ENCODE data around the gene OPTN.

- TF ChIP-seq, protein P1, sequence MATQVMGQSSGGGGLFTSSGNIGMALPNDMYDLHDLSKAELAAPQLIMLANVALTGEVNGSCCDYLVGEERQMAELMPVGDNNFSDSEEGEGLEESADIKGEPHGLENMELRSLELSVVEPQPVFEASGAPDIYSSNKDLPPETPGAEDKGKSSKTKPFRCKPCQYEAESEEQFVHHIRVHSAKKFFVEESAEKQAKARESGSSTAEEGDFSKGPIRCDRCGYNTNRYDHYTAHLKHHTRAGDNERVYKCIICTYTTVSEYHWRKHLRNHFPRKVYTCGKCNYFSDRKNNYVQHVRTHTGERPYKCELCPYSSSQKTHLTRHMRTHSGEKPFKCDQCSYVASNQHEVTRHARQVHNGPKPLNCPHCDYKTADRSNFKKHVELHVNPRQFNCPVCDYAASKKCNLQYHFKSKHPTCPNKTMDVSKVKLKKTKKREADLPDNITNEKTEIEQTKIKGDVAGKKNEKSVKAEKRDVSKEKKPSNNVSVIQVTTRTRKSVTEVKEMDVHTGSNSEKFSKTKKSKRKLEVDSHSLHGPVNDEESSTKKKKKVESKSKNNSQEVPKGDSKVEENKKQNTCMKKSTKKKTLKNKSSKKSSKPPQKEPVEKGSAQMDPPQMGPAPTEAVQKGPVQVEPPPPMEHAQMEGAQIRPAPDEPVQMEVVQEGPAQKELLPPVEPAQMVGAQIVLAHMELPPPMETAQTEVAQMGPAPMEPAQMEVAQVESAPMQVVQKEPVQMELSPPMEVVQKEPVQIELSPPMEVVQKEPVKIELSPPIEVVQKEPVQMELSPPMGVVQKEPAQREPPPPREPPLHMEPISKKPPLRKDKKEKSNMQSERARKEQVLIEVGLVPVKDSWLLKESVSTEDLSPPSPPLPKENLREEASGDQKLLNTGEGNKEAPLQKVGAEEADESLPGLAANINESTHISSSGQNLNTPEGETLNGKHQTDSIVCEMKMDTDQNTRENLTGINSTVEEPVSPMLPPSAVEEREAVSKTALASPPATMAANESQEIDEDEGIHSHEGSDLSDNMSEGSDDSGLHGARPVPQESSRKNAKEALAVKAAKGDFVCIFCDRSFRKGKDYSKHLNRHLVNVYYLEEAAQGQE (IDR thresholded peaks at IDR 0.05; ENCODE audit: borderline replicate concordance): no peak
- peak; percentile 80 for TF ChIP-seq RAD21 (conservative IDR thresholded peaks at IDR 0.05)
- TF ChIP-seq POLR2AphosphoS5 (IDR thresholded peaks at IDR 0.05): no peak
- peak; percentile 77 for TF ChIP-seq CTCF (IDR thresholded peaks at IDR 0.05; ENCODE audit: poor library complexity, severe bottlenecking)
- TF ChIP-seq SMC3 (conservative IDR thresholded peaks at IDR 0.05; ENCODE audit: poor library complexity): peak; percentile 82
- TF ChIP-seq EP300 (conservative IDR thresholded peaks at IDR 0.05; ENCODE audit: poor library complexity, severe bottlenecking): no peak
- TF ChIP-seq TAF1 (IDR thresholded peaks at IDR 0.05; ENCODE audit: low read depth): no peak
These were observed 43.4 kb upstream of the OPTN start for GRCh38 chr10:13056456-13057077.
